HL-60 (cell line): Measurements from ENCODE around the gene TMEM255B.

Source experiments
- DNase-seq, 2 experiments: peaks; one replicate each; pipeline ENCODE4 v3.0.0-alpha.2; 2010 to 2020; ENCODE audit warnings: low read depth in 1 of 2, low spot score in 1 of 2
- H3K27ac ChIP-seq: fragments of 250-450 bp; sonication (Bioruptor Pico); replicated peaks from 2 replicates; pipeline ENCODE4 v1.5.1; 2020; ENCODE audit warnings: mild to moderate bottlenecking, moderate library complexity
- H3K27me3 ChIP-seq: fragments of 250-450 bp; sonication (Bioruptor Pico); 2 replicates; pipeline ENCODE4 v1.5.1; 2021; ENCODE audit warnings: mild to moderate bottlenecking, moderate library complexity; ENCODE audit not compliant: insufficient read depth, poor library complexity, severe bottlenecking
- H3K4me3 ChIP-seq: replicated peaks from 2 replicates; pipeline ENCODE4 v1.5.1; 2011; ENCODE audit warnings: mild to moderate bottlenecking, control low read depth, low read length; ENCODE audit not compliant: insufficient read depth
- GABPA ChIP-seq: IDR thresholded peaks from 2 replicates; pipeline ENCODE4 v1.6.1; 2012; ENCODE audit warnings: low read depth
- POLR2AphosphoS5 ChIP-seq: IDR thresholded peaks from 2 replicates; pipeline ENCODE4 v1.6.1; 2012; ENCODE audit warnings: low read depth
- REST ChIP-seq: IDR thresholded peaks from 2 replicates; pipeline ENCODE4 v1.6.1; 2012; ENCODE audit warnings: low read depth; ENCODE audit not compliant: insufficient replicate concordance
- SPI1 ChIP-seq: IDR thresholded peaks from 2 replicates; pipeline ENCODE4 v1.6.1; 2012; ENCODE audit warnings: low read depth, mild to moderate bottlenecking, borderline replicate concordance
- TF ChIP-seq, protein P1 (sequence below): IDR thresholded peaks from one replicate; pipeline ENCODE4 v1.5.1; 2011; ENCODE audit warnings: low read length, control low read depth, inconsistent platforms; ENCODE audit not compliant: insufficient read depth

Gene TMEM255B

DNA sequence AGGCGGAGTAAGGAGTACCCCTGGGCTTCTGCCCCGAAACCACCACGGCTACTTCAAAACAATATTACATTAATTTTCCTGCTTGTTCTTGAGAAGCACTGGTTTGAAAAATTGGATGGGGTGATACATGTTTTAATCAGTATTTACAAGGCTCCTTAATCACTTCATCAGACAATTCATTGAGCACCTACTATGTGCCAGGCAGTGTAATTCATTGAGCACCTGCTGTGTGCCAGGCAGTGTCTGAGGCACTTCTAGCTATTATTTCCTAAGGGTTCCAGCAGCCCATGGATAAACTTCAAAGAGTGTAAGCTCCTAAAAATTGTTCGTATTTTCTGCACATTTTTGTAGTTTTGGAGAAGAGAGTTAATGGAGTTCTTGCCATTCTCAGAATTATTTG lies 106.4 kb downstream of the TMEM255B start:
- DNase-seq, result no peak
- Histone ChIP-seq H3K27me3 (peaks cover 45% of the 10 kb centered on the region), H3K4me3 (no peak overlapping the region), H3K27ac (no peak overlapping the region)
- no peak for TF ChIP-seq SPI1
- no peak for TF ChIP-seq REST
- TF ChIP-seq POLR2AphosphoS5, result no peak
- TF ChIP-seq GABPA, result no peak
- TF ChIP-seq, protein P1, sequence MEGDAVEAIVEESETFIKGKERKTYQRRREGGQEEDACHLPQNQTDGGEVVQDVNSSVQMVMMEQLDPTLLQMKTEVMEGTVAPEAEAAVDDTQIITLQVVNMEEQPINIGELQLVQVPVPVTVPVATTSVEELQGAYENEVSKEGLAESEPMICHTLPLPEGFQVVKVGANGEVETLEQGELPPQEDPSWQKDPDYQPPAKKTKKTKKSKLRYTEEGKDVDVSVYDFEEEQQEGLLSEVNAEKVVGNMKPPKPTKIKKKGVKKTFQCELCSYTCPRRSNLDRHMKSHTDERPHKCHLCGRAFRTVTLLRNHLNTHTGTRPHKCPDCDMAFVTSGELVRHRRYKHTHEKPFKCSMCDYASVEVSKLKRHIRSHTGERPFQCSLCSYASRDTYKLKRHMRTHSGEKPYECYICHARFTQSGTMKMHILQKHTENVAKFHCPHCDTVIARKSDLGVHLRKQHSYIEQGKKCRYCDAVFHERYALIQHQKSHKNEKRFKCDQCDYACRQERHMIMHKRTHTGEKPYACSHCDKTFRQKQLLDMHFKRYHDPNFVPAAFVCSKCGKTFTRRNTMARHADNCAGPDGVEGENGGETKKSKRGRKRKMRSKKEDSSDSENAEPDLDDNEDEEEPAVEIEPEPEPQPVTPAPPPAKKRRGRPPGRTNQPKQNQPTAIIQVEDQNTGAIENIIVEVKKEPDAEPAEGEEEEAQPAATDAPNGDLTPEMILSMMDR, result no peak
